Measurements from ENCODE around the gene RAD51.
"Not testable (repeated sequence)": the region's sequence is repeated elsewhere in the genome, so short reads cannot be mapped to it uniquely, and the experiment has no call there.

The RAD51 gene

DNA sequence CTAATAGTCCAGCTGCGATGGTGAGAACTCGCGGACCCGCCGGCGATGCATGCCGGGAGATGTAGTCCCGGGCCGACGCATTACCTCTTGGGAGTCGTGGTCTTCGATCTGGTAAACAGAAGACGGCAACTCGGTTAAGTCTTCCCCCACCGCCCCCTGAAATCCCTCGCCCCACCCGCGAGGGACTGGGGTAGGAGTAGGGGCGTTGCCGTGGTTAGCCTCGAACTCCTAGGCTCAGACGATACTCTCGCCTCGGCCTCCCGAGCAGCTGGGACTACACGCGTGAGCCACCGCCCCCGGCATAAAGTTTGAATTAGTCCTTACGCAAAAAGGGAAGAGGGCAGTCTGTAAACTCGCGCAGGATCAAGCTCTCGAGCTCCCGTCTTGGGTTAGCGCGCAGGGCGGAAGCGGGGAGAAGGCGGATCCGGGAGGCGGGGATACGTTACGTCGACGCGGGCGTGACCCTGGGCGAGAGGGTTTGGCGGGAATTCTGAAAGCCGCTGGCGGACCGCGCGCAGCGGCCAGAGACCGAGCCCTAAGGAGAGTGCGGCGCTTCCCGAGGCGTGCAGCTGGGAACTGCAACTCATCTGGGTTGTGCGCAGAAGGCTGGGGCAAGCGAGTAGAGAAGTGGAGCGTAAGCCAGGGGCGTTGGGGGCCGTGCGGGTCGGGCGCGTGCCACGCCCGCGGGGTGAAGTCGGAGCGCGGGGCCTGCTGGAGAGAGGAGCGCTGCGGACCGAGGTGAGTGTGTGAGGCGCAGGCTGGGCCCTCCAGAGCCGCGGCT, at the start of gene RAD51:
Gene RAD51, plus strand, starts transcription at position 487 of the 781 bp plus-strand sequence. CDS start 3,585 bp downstream, outside the sequence.
- DNase-seq: peak; percentile 91

DNA sequence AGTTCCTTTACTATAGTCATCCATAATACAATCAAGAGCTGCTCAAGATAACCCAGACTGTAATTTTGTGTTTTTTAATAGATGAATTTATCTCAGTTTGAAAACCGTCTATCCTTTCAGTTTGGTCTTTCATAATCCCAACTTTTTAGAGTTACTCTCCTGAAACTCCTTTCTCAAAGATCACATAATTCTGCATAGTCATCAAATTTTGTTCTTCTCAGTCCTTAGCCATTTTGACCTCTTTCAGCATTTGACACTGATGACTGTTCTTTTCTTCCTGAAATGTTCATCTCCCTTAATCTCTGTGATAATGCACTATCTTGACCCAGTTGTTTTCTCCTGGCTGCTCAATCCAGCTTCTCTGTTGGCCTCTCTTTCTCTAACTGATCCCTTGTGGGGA, 47.5 kb upstream of the RAD51 start:
- no peak for DNase-seq

DNA sequence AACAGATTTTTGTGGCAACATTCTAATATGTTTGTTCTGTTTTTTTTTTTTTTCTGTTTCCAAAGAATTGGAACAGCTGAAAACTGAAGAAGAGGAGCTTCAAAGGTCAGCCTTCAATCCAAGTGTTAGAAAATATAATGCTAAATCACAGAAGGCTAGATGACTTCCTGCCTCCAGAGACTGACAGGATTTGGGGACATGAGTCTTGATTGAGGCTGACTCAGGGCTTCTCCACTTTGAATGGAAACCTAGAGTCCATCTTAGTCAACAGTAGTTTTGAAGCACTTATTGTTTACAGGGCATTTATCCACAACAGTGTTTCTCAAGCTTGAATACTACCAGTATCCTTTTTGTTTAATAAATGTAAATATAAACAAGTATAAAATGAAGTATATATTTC, 44.5 kb upstream of the RAD51 start:
- DNase-seq: no peak

DNA sequence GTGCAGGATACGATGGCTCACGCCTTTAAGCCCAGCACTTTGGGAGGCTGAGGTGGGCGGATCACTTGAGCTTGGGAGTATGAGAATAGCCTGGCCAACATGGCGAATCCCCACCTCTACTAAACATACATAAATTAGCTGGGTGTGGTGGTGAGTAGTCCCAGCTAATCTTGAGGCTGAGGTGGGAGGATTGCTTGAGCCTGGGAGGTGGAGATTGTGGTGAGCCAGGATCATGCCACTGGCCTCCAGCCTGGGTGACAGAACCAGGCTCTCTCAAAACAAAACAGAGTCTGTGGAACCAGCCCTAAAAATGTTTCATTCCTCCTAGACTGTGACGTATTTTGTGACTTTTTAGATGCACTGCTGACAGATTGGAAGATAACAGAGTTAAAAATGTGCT, 34.3 kb upstream of the RAD51 start:
- DNase-seq: no peak

DNA sequence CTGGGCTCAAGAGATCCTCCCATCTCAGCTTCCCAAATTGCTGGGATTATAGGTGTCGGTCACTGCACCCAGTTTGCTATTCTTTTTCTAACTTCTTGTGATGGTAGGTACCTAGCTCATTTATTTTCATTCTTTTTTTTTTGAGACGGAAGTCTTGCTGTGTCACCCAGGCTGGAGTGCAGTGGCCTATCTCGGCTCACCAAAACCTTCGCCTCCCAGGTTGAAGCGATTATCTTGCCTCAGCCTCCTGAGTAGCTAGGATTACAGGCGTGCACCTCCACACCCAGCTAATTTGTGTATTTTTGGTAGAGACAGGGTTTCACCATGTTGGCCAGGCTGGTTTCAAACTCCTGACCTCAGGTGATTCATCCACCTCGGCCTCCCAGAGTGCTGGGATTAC, 30.1 kb upstream of the RAD51 start:
- DNase-seq: no peak

DNA sequence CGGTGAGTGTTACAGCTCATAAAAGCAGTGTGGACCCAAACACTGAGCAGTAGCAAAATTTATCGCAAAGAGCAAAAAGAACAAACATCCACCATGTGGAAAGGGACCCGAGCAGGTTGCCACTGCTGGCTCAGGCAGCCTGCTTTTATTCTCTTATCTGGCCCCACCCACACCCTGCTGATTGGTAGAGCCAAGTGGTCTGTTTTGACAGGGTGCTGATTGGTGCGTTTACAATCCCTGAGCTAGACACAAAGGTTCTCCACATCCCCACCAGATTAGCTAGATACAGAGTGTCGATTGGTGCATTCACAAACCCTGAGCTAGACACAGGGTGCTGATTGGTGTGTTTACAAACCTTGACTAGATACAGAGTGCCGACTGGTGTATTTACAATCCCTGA, 18.7 kb upstream of the RAD51 start:
- DNase-seq: not testable (repeated sequence)

DNA sequence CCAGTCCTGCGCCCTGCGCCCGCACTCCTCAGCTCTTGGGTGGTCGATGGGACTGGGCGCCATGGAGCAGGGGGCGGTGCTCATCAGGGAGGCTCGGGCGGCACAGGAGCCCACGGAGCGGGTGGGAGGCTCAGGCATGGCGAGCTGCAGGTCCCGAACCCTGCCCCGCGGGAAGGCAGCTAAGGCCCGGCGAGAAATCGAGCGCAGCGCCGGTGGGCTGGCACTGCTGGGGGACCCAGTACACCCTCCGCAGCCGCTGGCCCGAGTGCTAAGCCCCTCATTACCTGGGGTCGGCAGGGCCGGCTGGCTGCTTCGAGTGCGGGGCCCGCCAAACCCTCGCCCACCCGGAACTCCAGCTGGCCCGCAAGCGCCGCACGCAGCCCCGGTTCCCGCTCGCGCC, 18.1 kb upstream of the RAD51 start:
- not testable (repeated sequence) for DNase-seq

DNA sequence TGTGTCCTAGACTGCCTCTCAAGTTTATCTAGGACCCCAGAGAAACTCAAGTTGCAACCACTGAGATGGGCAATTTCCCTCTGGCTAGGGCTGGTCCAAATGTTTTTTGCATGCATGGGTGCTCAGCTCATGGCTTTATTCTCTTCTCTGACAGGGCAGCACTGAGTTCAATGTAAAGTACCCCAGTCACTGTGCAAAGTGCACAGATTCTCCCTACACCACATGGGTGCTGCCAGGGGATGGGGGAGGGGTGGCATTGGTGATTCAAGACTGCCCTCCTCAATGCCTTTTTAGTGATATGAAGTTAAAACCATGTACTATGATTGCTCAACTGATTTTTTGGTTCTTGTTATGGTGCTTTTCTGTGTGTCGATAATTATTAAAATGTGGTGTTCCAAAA, 14.8 kb upstream of the RAD51 start:
- no peak for DNase-seq

DNA sequence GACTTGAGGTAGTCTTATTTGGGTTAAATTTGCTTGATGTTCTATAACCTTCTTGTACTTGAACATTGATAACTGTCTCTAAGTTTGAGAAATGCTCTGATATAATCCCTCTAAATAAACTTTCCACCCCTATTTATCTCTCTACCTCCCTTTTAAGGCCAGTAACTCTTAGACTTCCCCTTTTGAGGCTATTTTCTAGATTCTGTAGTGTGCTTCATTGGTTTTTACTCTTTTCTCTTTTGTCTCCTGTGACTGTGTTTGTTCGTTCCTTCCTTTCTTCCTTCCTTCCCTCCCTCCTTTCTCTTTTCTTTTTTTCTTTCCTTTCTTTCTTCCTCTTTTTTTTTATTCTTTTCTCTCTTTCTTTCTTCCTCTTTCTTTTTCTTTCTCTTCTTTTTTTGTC, 14.0 kb upstream of the RAD51 start:
- not testable (repeated sequence) for DNase-seq

DNA sequence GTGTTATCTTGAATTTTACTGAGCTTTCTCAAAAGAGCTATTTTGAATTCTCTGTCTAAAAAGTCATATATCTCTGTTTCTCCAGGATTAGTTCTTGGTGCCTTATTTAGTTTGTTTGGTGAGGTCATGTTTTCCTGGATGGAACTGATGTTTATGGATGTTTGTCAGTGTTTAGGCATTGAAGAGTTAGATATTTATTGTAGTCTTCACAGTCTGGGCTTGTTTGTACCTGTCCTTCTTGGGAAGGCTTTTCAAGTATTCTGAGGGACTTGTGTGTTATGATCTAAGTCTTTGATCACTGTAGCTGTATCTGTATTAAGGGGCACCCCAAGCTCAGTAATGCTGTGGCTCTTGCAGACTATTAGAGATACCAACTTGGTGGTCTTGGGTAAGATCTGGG, 10.6 kb upstream of the RAD51 start:
- DNase-seq: no peak

DNA sequence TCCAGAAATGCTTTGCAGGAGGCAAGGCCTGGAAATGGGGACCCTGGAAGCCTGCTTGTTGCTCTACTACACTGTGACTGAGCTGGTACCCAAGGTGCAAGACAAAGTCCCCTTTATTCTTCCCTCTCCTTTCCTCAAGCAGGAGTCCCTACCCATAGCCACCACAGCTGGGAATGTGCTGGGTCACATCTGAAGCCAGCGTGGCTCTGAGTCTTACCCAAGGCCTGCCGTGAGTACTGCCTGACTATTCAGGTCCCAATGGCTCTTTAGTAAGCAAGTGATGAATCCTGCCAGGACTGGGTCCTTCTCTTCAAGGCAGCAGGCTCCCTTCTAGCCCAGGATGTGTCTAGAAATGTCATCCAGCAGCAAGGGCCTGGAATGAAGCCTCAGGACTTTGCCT, 9.6 kb upstream of the RAD51 start:
- DNase-seq: no peak

DNA sequence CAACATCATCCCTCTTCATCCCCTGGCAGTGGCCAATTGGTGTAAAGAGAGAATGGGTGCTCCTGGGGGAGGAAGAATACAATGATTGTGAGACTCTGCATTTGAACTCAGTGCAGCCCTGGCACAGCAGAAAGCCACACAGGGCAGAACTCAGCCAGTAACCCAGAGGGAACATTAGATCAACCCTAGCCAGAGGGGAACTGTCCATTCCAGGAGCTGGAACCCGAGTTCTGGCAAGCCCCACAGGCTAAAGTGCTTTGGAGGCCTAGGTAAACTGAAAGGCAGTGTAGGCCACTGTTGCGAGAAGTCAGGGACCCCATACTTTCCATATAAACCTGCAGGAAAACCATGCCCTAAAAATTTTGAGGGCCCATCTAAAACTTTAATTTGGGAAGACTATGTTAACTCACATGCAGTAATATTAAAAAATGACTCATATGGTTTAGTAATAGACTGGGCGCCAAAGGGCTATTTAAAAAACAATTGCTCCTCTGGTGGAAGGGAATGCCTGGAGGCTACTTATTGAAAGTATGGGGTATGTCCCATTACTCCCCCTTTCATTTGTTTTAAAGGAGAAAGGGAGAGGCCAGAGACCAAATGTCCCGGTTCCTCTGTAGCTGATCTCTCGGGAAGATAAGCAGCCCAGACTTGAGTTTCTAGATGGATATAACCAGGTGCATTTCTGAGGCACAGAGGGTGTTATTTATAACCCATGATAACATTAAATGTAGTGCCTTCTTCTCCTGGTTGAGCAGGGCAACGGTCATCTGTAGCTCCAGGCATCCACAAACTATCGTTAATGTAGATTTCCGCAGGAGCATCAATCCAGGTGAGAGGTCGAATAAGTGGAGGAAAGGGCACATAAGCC, 5.8 kb upstream of the RAD51 start:
- DNase-seq: no peak

DNA sequence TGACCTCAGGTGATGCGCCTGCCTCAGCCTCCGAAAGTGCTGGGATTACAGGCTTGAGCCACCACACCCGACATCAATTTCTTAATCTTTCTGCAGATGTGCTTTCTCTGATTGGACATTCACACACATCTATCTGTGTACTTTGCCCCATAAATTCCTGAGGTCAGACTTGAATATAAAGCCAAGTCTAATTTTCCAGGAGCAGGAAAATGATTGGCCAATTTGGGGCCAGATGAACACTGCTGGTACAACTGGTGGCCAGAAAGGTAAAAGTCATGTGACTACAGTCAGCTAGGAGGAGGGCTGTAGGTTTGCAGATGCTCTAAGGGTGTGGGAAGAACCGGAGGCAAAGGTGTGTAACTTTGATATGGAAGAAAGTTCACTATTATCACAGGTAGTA, 3.2 kb upstream of the RAD51 start:
- DNase-seq: no peak

DNA sequence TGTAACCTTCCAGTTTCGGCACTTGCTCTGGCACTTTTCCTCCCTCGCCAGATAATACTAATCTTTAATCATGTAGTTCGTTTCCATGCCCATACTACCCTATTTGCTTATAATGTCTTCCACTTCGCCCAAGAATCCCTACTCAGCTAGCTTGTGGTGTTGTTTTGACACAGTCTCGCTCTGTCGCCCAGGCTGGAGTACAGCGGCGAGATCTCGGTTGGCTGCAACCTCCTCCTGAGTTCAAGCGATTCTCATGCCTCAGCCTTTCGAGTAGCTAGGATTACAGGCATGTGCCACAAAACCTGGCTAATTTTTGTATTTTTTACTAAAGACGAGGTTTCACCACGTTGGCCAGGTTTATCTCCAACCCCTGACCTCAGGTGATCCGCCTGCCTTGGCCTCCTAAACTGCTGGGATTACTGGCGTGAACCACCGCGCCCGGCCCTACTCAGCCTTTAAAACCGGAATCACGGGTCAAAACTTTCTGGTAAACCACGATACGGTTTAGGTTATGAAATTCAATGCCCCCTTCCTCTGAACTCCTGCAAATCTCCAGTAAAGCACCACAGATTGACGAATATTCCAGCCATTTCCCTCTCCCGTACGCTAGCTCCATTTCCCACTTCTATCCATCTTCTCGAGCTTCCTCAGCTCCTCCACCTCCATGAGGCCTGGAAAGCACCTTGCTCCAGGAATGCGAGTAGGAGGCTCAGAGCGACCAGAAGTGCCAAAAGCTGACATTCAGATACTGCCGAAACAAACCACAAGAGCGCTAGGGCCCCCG, 878 bp upstream of the RAD51 start:
- DNase-seq: no peak

DNA sequence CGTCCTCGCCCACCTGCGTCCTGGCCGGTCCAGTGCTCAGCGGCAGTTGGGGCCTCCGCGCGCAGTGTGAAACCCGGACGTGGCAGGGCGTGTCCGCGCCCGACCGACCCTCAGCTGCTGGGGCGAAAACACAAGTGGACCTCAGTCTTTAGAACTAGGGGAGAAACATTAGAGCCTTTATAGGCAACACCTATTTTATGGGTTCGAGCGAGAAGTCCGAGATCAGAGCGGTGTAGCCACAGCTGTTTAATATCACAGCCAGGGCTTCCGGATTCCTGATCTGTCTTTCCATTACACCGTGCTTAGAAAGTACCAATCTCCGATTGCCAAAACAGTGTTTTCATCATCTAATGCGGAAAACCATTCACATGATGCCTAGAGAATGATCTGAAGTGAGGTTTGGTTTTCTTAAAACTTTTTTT, 506 bp downstream of the RAD51 start:
- DNase-seq: no peak

DNA sequence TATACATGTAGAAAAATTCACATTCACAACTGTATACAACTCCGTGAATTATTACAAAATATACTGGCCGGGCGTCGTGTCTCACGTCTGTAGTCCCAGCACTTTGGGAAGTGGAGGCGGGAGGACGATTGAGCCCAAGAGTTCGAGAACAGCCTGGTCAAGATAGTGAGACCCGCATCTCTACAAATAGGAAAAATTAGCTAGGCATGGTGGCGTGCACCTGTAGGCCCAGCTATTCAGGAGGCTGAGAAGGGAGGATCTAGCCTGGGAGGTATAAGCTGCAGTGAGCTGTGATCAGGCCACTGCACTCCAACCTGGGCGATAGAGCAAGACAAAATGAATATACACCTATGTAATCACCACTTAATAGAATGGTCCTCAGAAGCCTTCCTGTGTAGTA, 1.3 kb downstream of the RAD51 start:
- DNase-seq: no peak

DNA sequence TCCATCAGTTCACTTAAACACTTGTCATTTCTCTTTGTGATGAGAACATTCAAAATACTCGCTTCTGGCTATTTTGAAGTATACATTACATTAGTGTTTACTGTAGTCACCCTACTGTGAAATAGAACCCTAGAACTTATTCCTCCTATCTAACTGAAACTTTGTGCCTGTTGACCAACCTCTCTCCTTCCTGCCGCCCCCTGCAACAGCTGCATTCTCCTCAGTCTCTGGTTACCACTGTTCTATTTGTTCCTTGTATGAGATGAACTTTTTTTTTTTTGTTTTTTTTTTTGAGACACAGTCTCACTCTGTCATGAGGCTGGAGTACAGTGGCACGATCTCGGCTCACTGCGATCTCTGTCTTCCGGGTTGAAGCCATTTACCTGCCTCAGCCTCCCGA, 2.9 kb downstream of the RAD51 start:
- no peak for DNase-seq

DNA sequence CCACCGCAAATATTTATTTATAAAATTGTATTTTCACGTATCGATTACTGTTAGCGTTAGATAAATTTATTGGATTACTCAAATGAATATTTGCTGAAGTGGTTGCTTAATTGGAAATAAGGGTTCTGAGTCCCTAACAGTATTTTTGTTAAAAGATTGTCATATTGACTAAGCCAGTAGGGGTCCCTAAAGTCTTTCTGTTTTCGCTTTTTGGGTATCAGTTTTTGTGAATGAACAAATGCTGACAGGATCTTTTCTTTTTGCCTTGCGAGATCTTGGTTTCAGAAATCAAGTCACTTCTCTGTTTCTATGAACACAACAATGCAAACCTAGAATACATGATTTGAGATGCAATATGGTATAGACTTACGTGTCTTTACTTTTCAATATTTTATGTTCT, 7.1 kb downstream of the RAD51 start:
- DNase-seq: no peak

DNA sequence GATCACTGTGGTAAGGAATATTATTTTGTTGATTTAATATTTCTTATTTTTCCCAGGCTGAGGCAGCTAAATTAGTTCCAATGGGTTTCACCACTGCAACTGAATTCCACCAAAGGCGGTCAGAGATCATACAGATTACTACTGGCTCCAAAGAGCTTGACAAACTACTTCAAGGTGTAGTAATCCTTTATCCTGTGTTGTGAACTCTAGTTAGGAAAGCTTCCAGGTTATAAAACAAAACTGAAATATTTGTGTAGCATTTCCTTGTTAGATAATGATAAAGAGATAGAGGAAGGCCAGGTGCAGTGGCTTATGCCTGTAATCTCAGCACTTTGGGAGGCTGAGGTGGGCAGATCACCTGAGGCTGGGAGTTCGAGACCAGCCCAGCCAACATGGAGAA, 11.1 kb downstream of the RAD51 start:
- DNase-seq: no peak

DNA sequence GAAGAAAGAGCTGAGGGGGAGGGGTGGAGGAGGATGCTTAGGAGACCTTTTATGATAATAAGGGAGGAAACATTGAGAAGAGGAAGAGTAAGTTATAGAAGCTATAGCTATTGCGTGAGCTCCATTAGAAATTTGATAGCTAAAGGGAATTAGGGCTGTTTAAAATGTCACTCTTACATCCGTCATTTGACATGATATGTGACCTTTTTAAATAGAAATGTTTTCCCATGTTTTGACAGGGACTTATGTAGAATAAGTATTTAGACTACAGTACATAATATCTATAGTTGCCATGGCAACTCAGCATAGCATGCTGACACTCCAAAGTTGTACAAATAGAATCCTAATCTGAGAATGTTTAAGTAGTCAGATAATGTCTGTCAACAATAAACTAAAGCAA, 19.2 kb downstream of the RAD51 start:
- DNase-seq: no peak

DNA sequence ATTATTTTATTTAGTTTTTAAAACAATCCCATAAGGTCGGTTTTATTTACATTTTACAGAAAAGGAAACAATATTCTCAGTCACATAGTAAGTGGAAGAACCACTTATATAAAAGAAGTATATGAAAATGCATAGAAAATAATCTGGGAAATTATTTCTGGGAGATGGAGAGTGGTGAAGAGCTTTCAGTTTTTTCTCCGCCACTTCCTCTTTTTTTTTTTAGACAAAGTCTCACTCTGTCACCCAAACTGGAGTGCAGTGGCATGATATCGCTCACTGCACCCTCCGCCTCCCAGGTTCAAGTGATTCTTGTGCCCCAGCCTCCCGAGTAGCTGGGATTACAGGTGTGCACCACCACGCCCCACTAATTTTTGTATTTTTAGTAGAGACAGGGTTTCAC, 21.2 kb downstream of the RAD51 start:
- no peak for DNase-seq

DNA sequence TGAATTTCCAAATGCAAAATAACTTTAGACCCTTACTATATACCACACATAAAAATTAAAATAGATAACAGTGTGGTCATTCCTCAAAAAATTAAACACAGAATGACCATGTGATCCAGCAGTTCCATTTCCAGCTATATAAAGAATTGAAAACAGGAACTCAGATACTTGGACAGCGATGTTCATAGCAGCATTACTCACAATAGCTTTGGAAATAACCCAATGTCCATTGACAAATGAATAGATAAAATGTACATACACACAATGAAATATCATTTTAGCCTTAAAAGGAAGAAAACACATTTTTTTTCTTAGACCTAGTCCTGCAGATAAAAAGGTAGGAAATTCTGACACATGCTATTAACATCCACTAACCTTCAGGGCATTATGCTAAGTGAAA, 26.7 kb downstream of the RAD51 start:
- no peak for DNase-seq

DNA sequence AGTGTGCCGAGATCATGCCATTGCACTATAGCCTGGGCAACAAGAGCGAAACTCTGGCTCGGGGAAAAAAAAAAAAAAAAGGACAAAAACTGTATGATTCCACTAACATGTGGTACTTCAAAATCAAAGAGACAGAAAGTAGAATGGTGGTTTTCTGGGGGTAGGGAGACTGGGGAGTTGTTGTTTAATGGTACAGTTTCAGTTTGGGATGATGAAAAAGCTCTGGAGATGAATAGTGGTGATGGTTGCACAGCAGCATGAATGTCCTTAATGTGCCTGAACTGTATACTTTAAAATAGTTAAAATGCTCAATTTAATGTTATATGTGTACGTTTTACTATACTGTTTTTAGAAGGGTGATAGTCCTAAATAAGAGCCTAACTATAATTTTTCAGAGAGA, 27.4 kb downstream of the RAD51 start:
- no peak for DNase-seq

DNA sequence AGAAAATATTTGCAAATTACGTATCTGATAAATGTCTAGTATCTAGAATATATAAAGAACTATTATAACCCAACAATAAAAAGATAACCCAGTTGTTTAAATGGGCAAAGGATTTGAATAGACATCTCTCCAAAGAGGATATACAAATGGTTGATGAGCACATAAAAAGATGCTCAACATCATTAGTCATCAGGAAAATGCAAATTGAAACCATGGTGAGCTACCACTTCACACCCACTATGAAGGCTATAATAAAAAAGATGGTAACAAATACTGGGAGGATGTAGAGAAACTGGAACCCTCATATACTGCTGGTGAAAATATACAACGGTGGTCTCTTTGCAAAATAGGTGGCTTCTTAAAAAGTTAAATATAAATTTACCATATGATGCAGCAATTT, 28.0 kb downstream of the RAD51 start:
- DNase-seq: no peak

All from activated CD8-positive, alpha-beta memory T cell treated with anti-CD3 and anti-CD28 coated beads, Interleukin-2, amount 50 U/mL, for 4 hours (primary cell).